NCI-H1436 (cell line): ENCODE results near the gene OMP.
"Not testable (repeated sequence)": the region's sequence is repeated elsewhere in the genome, so short reads cannot be mapped to it uniquely, and the experiment has no call there.

Source experiments
- DNase-seq: peaks from one replicate; lab custom pipeline; 2025; lab: John Stamatoyannopoulos, UW

The OMP gene

GRCh38 chr11:77102246-77103210 is at the start of gene OMP:
OMP (plus strand) TSS chr11:77102840; CDS start chr11:77102840, 0 bp downstream.
- DNase-seq, result peak; percentile 74

- no peak for DNase-seq
These were observed 49.2 kb upstream of the OMP start for GRCh38 chr11:77053217-77054015.

- no peak for DNase-seq
These were observed 48.6 kb upstream of the OMP start for GRCh38 chr11:77054084-77054483.

GRCh38 chr11:77055101-77055561 is 47.5 kb upstream of the OMP start:
- no peak for DNase-seq

GRCh38 chr11:77055913-77056312 is 46.7 kb upstream of the OMP start:
- no peak for DNase-seq

- no peak for DNase-seq
These were observed 45.7 kb upstream of the OMP start for GRCh38 chr11:77056814-77057402.

GRCh38 chr11:77057938-77058474 is 44.6 kb upstream of the OMP start:
- no peak for DNase-seq

- no peak for DNase-seq
These were observed 43.7 kb upstream of the OMP start for GRCh38 chr11:77058900-77059299.

- no peak for DNase-seq
These were observed 42.8 kb upstream of the OMP start for GRCh38 chr11:77059806-77060205.

GRCh38 chr11:77060234-77060633 is 42.4 kb upstream of the OMP start:
- no peak for DNase-seq

- DNase-seq, result not testable (repeated sequence)
These were observed 41.4 kb upstream of the OMP start for GRCh38 chr11:77061258-77061657.

GRCh38 chr11:77062924-77063323 is 39.7 kb upstream of the OMP start:
- no peak for DNase-seq

GRCh38 chr11:77063407-77063806 is 39.2 kb upstream of the OMP start:
- no peak for DNase-seq

- no peak for DNase-seq
These were observed 38.8 kb upstream of the OMP start for GRCh38 chr11:77063861-77064260.

- no peak for DNase-seq
These were observed 37.9 kb upstream of the OMP start for GRCh38 chr11:77064648-77065217.

- DNase-seq, result peak; percentile 12
These were observed 36.8 kb upstream of the OMP start for GRCh38 chr11:77065878-77066228.

- DNase-seq, result peak; percentile 90
These were observed 36.2 kb upstream of the OMP start, which contains the start of gene CAPN5 for GRCh38 chr11:77066229-77067042. CAPN5 (plus strand) TSS chr11:77066971; CDS start chr11:77084887, 17,916 bp downstream.

- DNase-seq, result no peak
These were observed 34.7 kb upstream of the OMP start for GRCh38 chr11:77067861-77068443.

- no peak for DNase-seq
These were observed 33.9 kb upstream of the OMP start for GRCh38 chr11:77068457-77069335.
